Activated T-helper 2 cell treated with anti-CD3 and anti-CD28 coated beads, Interferon-gamma antibody, Interleukin-2, Interleukin-4, amounts not matched to agents 10 μg/mL and 5 μg/mL and 100 μg/mL, durations not matched to agents 14 hours and 24 hours and 36 hours (primary cell): ENCODE results near the gene ALDH18A1. TPM values are rescaled to one million over a fixed set of nuclear protein-coding genes. Genes with fewer than 3 reads are reported as not detected.
"Not testable (repeated sequence)": the region's sequence is repeated elsewhere in the genome, so short reads cannot be mapped to it uniquely, and the experiment has no call there.

Experiments used
- DNase-seq: peaks from one replicate; pipeline ENCODE4 v3.0.0; 2021; ENCODE audit warnings: low spot score
- H3K27ac Mint-ChIP-seq: one replicate; pipeline ENCODE4 v1.8.0; 2021; ENCODE audit warnings: mixed read lengths
- H3K27me3 Mint-ChIP-seq: one replicate; pipeline ENCODE4 v1.8.0; 2021; ENCODE audit warnings: low read depth, mixed read lengths
- H3K36me3 Mint-ChIP-seq: one replicate; pipeline ENCODE4 v1.8.0; 2021; ENCODE audit warnings: low read depth, mixed read lengths
- H3K4me1 Mint-ChIP-seq: one replicate; pipeline ENCODE4 v1.8.0; 2021; ENCODE audit warnings: low read depth, mixed read lengths
- H3K4me3 Mint-ChIP-seq: one replicate; pipeline ENCODE4 v1.8.0; 2021; ENCODE audit warnings: low read depth, mild to moderate bottlenecking, moderate library complexity, mixed read lengths
- H3K9me3 Mint-ChIP-seq: one replicate; pipeline ENCODE4 v1.8.0; 2021; ENCODE audit warnings: mixed read lengths
- intact Hi-C: fragments of 100-400 bp; cut with micrococcal nuclease; formaldehyde crosslinking; loops from one replicate; pipeline ENCODE4 v1.15.1; 2023
- total RNA-seq: library from RNA; stranded (reverse); gene quantifications from 2 replicates; pipeline ENCODE4 v1.2.3, GENCODE V29; 2022

The ALDH18A1 gene
- total RNA-seq, 1 donor from 2014 or later, result 127 TPM

- H3K9me3 Mint-ChIP-seq, result no peaks in the 10 kb centered on the region
- H3K27ac Mint-ChIP-seq, result no peak overlapping the region
- DNase-seq, result no peak
- no peak overlapping the region for H3K4me3 Mint-ChIP-seq
- H3K36me3 Mint-ChIP-seq, result peaks cover 66% of the 10 kb centered on the region
- peaks cover 14% of the 10 kb centered on the region for H3K4me1 Mint-ChIP-seq
- intact Hi-C loops, result no loop called here
- no peaks in the 10 kb centered on the region for H3K27me3 Mint-ChIP-seq
Observed at GRCh38 chr10:95640891-95641315, 15.6 kb downstream of the ALDH18A1 start.

- DNase-seq, result no peak
- intact Hi-C loops, result no loop called here
- Mint-ChIP-seq H3K4me3 (no peak overlapping the region), H3K9me3 (no peaks in the 10 kb centered on the region), H3K4me1 (no peaks in the 10 kb centered on the region), H3K27ac (no peak overlapping the region), H3K27me3 (no peaks in the 10 kb centered on the region), H3K36me3 (peaks cover 72% of the 10 kb centered on the region)
Observed at GRCh38 chr10:95637911-95638310, 18.6 kb downstream of the ALDH18A1 start.

- H3K4me1 Mint-ChIP-seq, result no peaks in the 10 kb centered on the region
- H3K27ac Mint-ChIP-seq, result no peak overlapping the region
- no peak overlapping the region for H3K4me3 Mint-ChIP-seq
- H3K27me3 Mint-ChIP-seq, result no peaks in the 10 kb centered on the region
- no peak for DNase-seq
- H3K36me3 Mint-ChIP-seq, result peaks cover 72% of the 10 kb centered on the region
- H3K9me3 Mint-ChIP-seq, result no peaks in the 10 kb centered on the region
- intact Hi-C loops, result no loop called here
Observed at GRCh38 chr10:95637140-95637539, 19.4 kb downstream of the ALDH18A1 start.

GRCh38 chr10:95635319-95635733, 21.2 kb downstream of the ALDH18A1 start:
- intact Hi-C loops, result no loop called here
- Mint-ChIP-seq H3K4me1 (no peaks in the 10 kb centered on the region), H3K36me3 (peaks cover 73% of the 10 kb centered on the region)

GRCh38 chr10:95628786-95629185, 27.7 kb downstream of the ALDH18A1 start:
- intact Hi-C loops, result no loop called here
- no peak for DNase-seq
- Mint-ChIP-seq H3K4me1 (peaks cover 2% of the 10 kb centered on the region), H3K27ac (no peak overlapping the region), H3K27me3 (no peaks in the 10 kb centered on the region), H3K36me3 (peaks cover 86% of the 10 kb centered on the region), H3K4me3 (no peak overlapping the region), H3K9me3 (no peaks in the 10 kb centered on the region)

More at GRCh38 chr10:95635319-95635733, 21.2 kb downstream of the ALDH18A1 start:
- Mint-ChIP-seq H3K4me3 (no peak overlapping the region), H3K27ac (no peak overlapping the region), H3K9me3 (no peaks in the 10 kb centered on the region), H3K27me3 (no peaks in the 10 kb centered on the region)
- no peak for DNase-seq

- intact Hi-C loops, result no loop called here
- Mint-ChIP-seq H3K9me3 (no peaks in the 10 kb centered on the region), H3K4me1 (peaks cover 2% of the 10 kb centered on the region), H3K4me3 (no peak overlapping the region), H3K27me3 (no peaks in the 10 kb centered on the region), H3K27ac (peak overlapping the region; percentile 21), H3K36me3 (peaks cover 71% of the 10 kb centered on the region)
- DNase-seq, result no peak
Observed at GRCh38 chr10:95626500-95626899, 30.0 kb downstream of the ALDH18A1 start.

- H3K4me1 Mint-ChIP-seq, intact Hi-C loops, H3K27me3 Mint-ChIP-seq, H3K9me3 Mint-ChIP-seq, H3K4me3 Mint-ChIP-seq, H3K27ac Mint-ChIP-seq, DNase-seq: not testable (repeated sequence)
- H3K36me3 Mint-ChIP-seq, result peaks cover 76% of the 10 kb centered on the region
Observed at GRCh38 chr10:95620415-95620814, 36.1 kb downstream of the ALDH18A1 start.

GRCh38 chr10:95618101-95618500, 38.4 kb downstream of the ALDH18A1 start:
- intact Hi-C loops, result no loop called here
- Mint-ChIP-seq H3K4me1 (no peaks in the 10 kb centered on the region), H3K27ac (no peak overlapping the region), H3K9me3 (no peaks in the 10 kb centered on the region), H3K4me3 (no peak overlapping the region), H3K27me3 (no peaks in the 10 kb centered on the region), H3K36me3 (peaks cover 86% of the 10 kb centered on the region)
- no peak for DNase-seq

GRCh38 chr10:95616446-95616845, 40.1 kb downstream of the ALDH18A1 start:
- Mint-ChIP-seq H3K27ac (no peak overlapping the region), H3K4me1 (no peaks in the 10 kb centered on the region), H3K27me3 (no peaks in the 10 kb centered on the region), H3K36me3 (peaks cover 89% of the 10 kb centered on the region), H3K9me3 (no peaks in the 10 kb centered on the region), H3K4me3 (no peak overlapping the region)
- intact Hi-C loops, result no loop called here
- no peak for DNase-seq

- H3K4me1 Mint-ChIP-seq, result no peaks in the 10 kb centered on the region
- peaks cover 84% of the 10 kb centered on the region for H3K36me3 Mint-ChIP-seq
- H3K27ac Mint-ChIP-seq, result no peak overlapping the region
- no peak for DNase-seq
- no peaks in the 10 kb centered on the region for H3K9me3 Mint-ChIP-seq
- no peaks in the 10 kb centered on the region for H3K27me3 Mint-ChIP-seq
- no peak overlapping the region for H3K4me3 Mint-ChIP-seq
- intact Hi-C loops, result no loop called here
Observed at GRCh38 chr10:95613330-95613729, 43.2 kb downstream of the ALDH18A1 start.

- no peaks in the 10 kb centered on the region for H3K27me3 Mint-ChIP-seq
- intact Hi-C loops, result no loop called here
- peaks cover 84% of the 10 kb centered on the region for H3K36me3 Mint-ChIP-seq
- DNase-seq, result no peak
- H3K4me3 Mint-ChIP-seq, result no peak overlapping the region
- no peaks in the 10 kb centered on the region for H3K9me3 Mint-ChIP-seq
- no peaks in the 10 kb centered on the region for H3K4me1 Mint-ChIP-seq
- H3K27ac Mint-ChIP-seq, result no peak overlapping the region
Observed at GRCh38 chr10:95610727-95611126, 45.8 kb downstream of the ALDH18A1 start.

GRCh38 chr10:95606922-95607321, 49.6 kb downstream of the ALDH18A1 start:
- Mint-ChIP-seq H3K27me3 (no peaks in the 10 kb centered on the region), H3K4me1 (no peaks in the 10 kb centered on the region), H3K4me3 (no peak overlapping the region), H3K27ac (no peak overlapping the region), H3K36me3 (peaks cover 53% of the 10 kb centered on the region), H3K9me3 (no peaks in the 10 kb centered on the region)
- intact Hi-C loops, result no loop called here
- DNase-seq, result no peak

- no peak overlapping the region for H3K4me3 Mint-ChIP-seq
- intact Hi-C loops, result no loop called here
- DNase-seq, result no peak
- peaks cover 40% of the 10 kb centered on the region for H3K36me3 Mint-ChIP-seq
- H3K9me3 Mint-ChIP-seq, result no peaks in the 10 kb centered on the region
- H3K27me3 Mint-ChIP-seq, result no peaks in the 10 kb centered on the region
- no peak overlapping the region for H3K27ac Mint-ChIP-seq
- no peaks in the 10 kb centered on the region for H3K4me1 Mint-ChIP-seq
Observed at GRCh38 chr10:95605163-95605562, 51.3 kb downstream of the ALDH18A1 start.

- H3K27me3 Mint-ChIP-seq, result no peaks in the 10 kb centered on the region
- H3K27ac Mint-ChIP-seq, result no peak overlapping the region
- H3K36me3 Mint-ChIP-seq, result peaks cover 35% of the 10 kb centered on the region
Observed at GRCh38 chr10:95604630-95605029, 51.9 kb downstream of the ALDH18A1 start.

More at GRCh38 chr10:95604630-95605029, 51.9 kb downstream of the ALDH18A1 start:
- no peaks in the 10 kb centered on the region for H3K9me3 Mint-ChIP-seq
- no peaks in the 10 kb centered on the region for H3K4me1 Mint-ChIP-seq
- no peak for DNase-seq
- H3K4me3 Mint-ChIP-seq, result no peak overlapping the region
- intact Hi-C loops, result no loop called here
